ELF-1 (cell line): Measurements from ENCODE around the gene WDR33.
A peak's percentile ranks its signal among the peaks of the same experiment; 100 is the strongest.
"Not testable (repeated sequence)": the region's sequence is repeated elsewhere in the genome, so short reads cannot be mapped to it uniquely, and the experiment has no call there.

ENCODE experiments used
- DNase-seq: peaks from one replicate; pipeline ENCODE4 v3.0.0-alpha.2; 2016; ENCODE audit warnings: low read depth, low spot score

WDR33 gene

GRCh38 chr2:127810619-127811396, at the start of gene WDR33:
Gene WDR33 (minus strand): TSS chr2:127811171. CDS start chr2:127770981, 40,190 bp downstream.
- peak; percentile 98 for DNase-seq

DNA sequence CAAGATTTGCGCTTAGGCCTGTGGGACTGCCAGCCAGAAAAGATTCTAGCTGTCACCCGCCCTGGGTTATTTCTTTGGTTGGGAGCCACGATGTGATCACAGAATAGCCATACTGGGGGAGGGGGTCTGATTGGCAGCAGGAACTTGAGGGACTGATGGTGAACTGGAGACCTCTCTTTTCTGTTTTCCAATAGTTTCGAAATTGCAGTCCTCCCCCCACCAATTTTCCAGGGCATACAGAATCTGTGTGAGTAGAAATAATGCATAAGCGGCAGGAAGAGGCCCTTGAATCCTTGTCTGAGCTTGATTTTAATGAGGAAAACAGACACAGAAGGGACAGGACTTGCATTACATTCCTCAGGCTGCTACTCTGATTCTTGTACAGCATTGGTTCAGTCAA, 49.2 kb upstream of the WDR33 start:
- no peak for DNase-seq

DNA sequence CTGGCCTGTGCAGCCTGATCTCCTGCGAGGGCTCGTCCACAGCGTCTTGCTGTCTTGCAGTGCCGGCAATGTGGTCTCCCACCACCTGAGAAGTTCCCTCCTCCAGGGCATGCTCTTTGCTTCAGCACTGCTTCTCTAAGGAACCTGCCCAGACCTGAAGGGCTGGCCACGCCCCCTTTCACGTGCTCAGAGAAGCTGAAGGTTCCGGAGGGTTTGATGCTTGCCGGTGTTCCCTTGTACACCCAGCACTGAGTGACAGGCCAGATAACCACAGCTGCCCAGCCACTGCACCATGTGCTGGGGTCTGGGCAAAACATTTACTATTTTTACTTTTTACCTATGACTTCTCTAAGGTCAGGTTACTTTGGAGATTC, 48.7 kb upstream of the WDR33 start:
- peak; percentile 96 for DNase-seq

- peak; percentile 28 for DNase-seq
Observed at GRCh38 chr2:127857265-127857808, 46.4 kb upstream of the WDR33 start.

- DNase-seq: no peak
Observed at GRCh38 chr2:127853671-127854070, 42.7 kb upstream of the WDR33 start.

DNA sequence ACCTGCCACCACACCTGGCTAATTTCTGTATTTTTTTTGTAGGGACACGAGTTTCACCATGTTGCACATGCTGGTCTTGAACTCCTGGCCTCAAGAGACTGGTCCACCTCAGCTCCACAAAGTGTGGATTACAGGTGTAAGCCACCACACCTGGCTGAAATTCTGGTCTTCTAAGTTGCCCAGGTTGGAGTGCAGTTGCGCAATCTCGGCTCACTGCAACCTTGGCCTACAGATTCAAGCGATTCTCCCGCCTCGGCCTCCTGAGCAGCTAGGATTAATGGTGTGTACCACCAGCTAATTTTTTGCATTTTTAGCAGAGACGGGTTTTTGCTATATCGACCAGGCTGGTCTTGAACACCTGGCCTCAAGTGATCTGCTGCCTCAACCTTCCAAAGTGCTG, 41.4 kb upstream of the WDR33 start:
- DNase-seq: no peak

- no peak for DNase-seq
Observed at GRCh38 chr2:127847931-127848330, 37.0 kb upstream of the WDR33 start.

DNA sequence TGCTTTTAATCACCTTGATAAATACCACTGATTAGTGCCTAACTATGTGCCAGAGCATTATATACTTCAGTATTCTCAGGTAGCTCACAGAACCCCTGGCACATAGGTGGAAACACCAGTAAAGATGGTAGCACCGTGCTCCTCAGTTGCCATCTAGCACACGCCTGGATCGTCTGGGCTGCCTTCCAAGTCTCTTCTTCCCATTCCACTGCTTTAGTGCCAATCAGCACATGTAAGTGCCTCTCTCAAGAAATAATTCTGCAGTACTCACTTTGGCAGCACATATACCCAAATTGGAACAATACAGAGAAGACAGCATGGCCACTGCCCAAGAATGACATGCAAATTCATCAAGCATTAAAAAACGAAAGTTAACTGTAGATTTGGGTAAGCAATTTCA, 34.0 kb upstream of the WDR33 start:
- DNase-seq: no peak

DNA sequence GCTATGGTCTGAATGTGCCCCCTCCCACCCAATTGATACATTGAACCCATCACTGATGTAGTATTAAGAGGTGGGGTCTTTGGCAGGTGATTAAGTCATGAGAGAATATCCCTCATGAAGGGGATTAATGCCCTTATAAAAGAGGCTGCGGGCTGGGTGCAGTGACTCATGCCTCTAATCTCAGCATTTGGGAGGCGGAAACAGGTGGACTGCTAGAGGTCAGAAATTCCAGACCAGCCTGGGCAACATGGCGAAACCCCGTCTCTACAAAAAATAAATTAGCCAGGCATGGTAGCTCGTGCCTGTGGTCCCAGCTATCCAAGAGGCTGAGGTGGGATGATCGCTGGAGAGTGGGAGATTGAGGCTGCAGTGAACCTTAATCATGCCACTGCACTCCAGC, 32.7 kb upstream of the WDR33 start:
- no peak for DNase-seq

DNA sequence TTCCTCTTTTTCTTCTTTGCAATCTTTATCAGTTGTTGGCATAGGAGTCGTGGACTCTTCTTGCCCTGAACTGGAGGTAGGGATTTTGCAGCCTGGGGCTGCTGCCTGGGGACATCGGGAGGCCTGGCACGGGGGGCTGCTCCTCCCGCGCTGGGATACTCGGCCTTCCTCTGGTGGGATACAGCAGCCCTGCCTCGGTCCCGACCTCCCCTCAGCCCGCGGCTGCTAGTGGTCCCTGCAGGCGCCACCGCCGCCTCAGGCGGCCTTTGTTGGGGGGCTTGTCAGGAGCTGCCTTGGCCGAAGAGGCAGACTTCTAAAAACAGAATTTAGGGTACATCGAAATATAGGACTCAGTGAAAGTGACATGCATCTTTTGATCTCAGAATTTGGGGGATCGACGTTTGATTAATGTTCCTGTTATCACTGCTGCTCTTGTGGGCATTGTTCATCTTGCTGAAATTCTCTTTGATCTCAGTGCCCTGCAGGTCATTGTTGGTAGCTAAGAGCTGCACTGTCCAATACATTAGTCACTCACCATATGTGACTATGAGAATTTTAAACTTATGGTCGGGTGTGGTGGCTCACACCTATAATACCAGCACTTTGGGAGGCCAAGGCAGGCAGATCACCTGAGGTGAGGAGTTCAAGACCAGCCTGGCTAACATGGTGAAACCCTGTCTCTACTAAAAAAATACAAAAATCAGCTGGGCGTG, 30.7 kb upstream of the WDR33 start:
- no peak for DNase-seq

- DNase-seq: no peak
Observed at GRCh38 chr2:127840893-127841292, 29.9 kb upstream of the WDR33 start.

DNA sequence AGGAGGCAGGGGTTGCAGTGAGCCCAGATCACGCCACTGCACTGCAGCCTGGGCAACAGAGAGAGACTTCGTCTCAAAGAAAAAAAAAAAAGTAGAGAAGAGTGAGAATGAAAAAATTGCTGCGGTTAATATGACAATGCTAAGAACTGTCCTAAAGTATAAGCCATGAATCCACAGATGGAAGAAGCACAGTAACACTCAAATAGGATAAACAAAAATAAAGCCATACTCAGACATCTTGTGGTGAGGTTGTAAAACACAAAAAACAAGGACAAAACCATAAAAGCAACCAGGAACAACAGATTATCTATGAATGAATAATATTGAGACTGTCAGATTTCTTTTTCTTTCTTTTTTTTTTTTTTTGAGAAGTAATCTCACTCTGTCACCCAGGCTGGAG, 24.0 kb upstream of the WDR33 start:
- no peak for DNase-seq

GRCh38 chr2:127829845-127830246, 18.9 kb upstream of the WDR33 start:
- DNase-seq: peak; percentile 70

- not testable (repeated sequence) for DNase-seq
Observed at GRCh38 chr2:127826708-127827107, 15.7 kb upstream of the WDR33 start.

DNA sequence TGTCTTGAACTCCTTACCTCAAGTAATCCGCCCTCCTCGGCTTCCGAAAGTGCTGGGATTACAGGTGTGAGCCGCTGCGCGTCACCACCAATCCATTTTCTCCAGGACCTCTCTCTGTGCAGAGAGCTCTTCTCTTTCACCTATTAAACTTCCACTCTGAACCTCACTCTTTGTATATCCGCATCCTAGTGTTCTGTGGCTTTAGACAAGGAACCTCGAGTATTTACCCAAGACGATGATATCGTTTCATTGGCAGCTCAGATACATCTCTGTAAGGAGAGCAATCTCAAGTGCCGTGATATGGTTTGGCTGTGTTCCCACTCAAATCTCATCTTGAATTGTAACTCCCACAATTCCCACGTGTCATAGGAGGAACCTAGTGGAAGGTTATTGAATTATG, 15.1 kb upstream of the WDR33 start:
- DNase-seq: no peak

GRCh38 chr2:127820080-127820668, 9.2 kb upstream of the WDR33 start:
- DNase-seq: no peak

DNA sequence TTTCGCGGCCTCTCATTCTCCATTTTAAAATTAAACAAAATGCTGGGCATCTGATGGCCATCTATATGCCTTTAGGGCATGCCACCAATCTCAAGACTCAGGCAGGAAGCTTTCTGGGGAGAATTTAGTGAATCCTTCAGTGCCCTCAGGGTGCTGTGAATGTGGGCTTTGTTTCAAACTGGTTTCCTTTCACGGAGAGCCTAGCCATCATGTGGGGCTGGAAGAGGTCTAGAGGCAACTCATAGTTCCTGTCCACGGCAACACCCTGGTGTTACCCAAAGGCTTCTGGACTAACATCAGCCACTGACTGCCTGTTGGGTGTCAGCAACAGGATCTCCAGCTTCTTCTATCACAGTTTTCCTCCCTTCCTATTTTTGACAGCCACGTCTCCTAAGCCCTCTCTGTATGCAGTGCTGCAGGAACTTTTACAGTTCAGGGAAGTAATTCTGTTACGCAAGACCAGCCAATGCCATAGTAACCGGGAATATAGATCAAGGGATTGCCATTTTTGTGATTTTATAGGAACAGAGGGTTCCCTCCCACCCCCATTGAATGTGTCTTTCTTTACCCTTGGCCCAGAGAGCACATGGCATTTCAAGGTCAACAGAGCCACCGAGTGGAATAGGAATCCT, 7.9 kb upstream of the WDR33 start:
- no peak for DNase-seq

GRCh38 chr2:127818241-127818640, 7.3 kb upstream of the WDR33 start:
- no peak for DNase-seq

DNA sequence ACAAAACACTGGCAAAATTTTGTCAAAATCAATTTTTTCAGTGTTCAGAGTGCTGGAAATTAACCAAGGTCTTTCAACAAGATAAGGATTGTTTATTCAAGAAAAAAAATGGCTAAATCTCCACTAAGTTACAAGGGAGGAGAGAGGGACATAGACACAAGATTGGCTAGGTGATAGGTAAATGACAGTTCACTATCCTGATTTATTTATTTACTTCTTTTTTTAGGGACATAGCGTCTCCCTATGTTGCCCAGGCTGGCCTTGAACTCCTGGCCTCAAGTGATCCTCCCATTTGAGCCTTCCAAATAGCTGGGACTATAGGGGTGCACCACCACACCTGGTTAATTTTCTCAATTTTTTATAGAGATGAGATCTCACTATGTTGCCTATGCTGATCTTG, 3.7 kb upstream of the WDR33 start:
- no peak for DNase-seq

- not testable (repeated sequence) for DNase-seq
Observed at GRCh38 chr2:127812441-127812840, 1.5 kb upstream of the WDR33 start.

GRCh38 chr2:127811397-127812321, 688 bp upstream of the WDR33 start:
- no peak for DNase-seq
